Hepatic stellate cell (primary cell): ENCODE results near the gene SERTAD2.

Source experiments
- DNase-seq: peaks from one replicate; pipeline ENCODE4 v3.0.0; 2011; ENCODE audit warnings: low spot score

SERTAD2 gene

DNA sequence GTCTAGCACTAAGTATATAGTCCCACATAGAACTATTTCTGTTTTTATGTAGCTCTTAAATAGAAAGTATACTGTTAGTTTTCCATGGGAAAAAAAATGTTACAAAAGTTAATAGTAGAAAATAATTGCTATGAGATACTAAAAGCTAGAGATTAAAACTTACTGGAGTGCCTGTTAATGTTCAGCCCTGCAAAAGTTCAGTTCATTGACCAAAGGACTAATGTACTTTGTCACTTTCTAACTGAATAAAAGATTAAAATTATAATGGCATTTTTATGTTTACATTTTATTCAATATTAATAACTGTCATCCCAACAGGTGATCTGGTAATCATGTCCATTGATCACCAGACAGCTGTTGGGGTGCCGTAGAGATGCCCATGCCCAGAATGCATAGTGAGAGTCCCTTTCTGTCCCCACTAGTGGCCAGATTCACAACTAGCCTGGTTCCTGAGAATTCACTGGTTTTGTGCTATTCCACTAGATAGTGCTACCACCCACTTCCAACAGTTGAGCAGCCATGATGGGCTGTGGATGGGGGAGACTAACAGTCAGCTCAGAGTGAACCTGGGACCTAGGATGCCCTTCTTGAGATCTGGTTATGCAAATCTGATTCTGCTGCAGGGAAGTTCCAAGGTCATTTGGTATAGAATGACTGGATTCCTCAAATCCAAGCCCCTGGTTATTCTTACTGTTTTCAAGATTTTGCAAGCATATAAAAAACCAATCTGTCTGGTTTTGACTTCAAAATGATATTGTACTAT lies 71.8 kb downstream of the SERTAD2 start:
- no peak for DNase-seq
